Measurements from ENCODE around the gene GPR183. TPM values are rescaled to one million over a fixed set of nuclear protein-coding genes. Genes with fewer than 3 reads are reported as not detected.

GPR183 gene
- total RNA-seq, 2 donors from 2014 or later: 19.6 to 24.5 TPM

DNA sequence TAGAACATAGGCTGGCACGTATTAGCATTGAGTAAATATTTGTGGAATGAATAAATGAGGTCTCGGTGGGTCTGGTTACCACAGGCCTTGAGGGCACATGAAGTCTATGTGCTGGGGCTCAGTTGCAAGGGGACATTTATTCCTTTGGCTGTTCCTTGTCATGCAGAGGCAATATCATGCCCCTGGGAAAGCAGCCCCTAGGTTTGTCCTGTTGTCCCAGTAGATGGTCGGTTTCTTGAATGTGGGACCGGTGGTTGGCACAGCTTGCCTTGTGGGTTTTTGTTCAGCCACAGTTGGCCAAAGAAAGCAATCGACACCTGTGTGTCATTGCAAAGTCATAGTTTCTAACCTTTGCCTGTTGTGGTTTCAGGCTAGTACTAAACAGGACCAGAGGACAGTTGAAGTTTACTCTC, 24.7 kb upstream of the GPR183 start:
- no peak overlapping the region for H3K4me3 ChIP-seq
- DNase-seq (ENCODE audit: low spot score) (no peak), ATAC-seq (ENCODE audit: insufficient number of reproducible peaks, low FRiP score, low read depth) (no peak)
- no peaks in the 10 kb centered on the region for H3K27me3 ChIP-seq (replicated peaks; ENCODE audit: insufficient read depth)
- no peak overlapping the region for H3K27ac ChIP-seq
- H3K36me3 ChIP-seq: peaks cover 9% of the 10 kb centered on the region
- H3K9me3 ChIP-seq: no peaks in the 10 kb centered on the region
- TF ChIP-seq, protein P1, sequence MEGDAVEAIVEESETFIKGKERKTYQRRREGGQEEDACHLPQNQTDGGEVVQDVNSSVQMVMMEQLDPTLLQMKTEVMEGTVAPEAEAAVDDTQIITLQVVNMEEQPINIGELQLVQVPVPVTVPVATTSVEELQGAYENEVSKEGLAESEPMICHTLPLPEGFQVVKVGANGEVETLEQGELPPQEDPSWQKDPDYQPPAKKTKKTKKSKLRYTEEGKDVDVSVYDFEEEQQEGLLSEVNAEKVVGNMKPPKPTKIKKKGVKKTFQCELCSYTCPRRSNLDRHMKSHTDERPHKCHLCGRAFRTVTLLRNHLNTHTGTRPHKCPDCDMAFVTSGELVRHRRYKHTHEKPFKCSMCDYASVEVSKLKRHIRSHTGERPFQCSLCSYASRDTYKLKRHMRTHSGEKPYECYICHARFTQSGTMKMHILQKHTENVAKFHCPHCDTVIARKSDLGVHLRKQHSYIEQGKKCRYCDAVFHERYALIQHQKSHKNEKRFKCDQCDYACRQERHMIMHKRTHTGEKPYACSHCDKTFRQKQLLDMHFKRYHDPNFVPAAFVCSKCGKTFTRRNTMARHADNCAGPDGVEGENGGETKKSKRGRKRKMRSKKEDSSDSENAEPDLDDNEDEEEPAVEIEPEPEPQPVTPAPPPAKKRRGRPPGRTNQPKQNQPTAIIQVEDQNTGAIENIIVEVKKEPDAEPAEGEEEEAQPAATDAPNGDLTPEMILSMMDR (IDR thresholded peaks at IDR 0.05): no peak
- H3K4me1 ChIP-seq (ENCODE audit: control insufficient read depth in 1 of 2, low read depth in 2 of 2): no peaks in the 10 kb centered on the region

DNA sequence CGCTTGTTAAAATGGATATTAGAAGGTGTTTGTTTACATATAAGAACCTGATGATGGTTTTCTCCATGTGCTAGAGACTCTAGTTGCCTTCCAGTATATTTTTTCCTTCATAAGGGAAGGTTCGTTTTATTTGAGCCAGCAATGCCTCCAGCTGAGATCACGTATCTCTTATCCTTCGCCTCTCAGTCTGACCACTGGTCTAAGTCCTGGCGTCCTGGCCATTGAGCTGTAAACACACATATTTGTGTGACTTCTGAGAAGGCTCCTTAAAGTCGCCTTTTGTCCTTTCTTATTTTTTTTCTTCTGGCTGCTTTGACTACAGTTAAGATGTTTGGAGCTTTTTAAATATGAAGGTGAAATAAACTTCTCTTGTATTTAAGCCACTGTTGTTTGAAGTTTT, 23.7 kb upstream of the GPR183 start:
- ATAC-seq (ENCODE audit: insufficient number of reproducible peaks, low FRiP score, low read depth) (no peak), DNase-seq (ENCODE audit: low spot score) (no peak)
- Histone ChIP-seq H3K27me3 (replicated peaks; ENCODE audit: insufficient read depth) (no peaks in the 10 kb centered on the region), H3K27ac (no peak overlapping the region), H3K4me1 (ENCODE audit: control insufficient read depth in 1 of 2, low read depth in 2 of 2) (no peaks in the 10 kb centered on the region), H3K4me3 (no peak overlapping the region), H3K9me3 (no peaks in the 10 kb centered on the region), H3K36me3 (peaks cover 9% of the 10 kb centered on the region)
- TF ChIP-seq, protein P1 (IDR thresholded peaks at IDR 0.05): no peak

DNA sequence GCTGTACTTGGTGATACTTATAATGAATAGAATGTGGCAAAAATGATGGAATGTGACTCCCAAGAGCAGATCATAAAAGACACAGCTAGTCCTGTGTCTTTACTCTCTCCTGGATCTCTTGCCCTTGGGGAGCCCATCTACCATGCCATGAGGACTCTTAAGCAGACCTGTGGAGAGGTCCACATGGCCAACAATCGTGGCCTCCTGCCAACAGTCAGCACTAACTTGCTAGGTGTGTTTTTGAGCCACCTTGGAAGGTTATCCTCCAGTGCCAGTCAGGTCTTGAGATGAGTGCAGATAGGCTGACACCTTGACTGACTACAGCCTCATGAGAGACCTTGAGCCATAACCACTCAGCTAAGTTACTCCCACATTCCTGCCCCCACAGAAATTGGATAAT, 22.3 kb upstream of the GPR183 start:
- no peak overlapping the region for H3K27ac ChIP-seq
- H3K4me3 ChIP-seq: no peak overlapping the region
- TF ChIP-seq, protein P1 (IDR thresholded peaks at IDR 0.05): no peak
- ATAC-seq (ENCODE audit: insufficient number of reproducible peaks, low FRiP score, low read depth) (no peak), DNase-seq (ENCODE audit: low spot score) (no peak)
- no peaks in the 10 kb centered on the region for H3K4me1 ChIP-seq (ENCODE audit: control insufficient read depth in 1 of 2, low read depth in 2 of 2)
- no peaks in the 10 kb centered on the region for H3K27me3 ChIP-seq (replicated peaks; ENCODE audit: insufficient read depth)
- H3K36me3 ChIP-seq: peaks cover 9% of the 10 kb centered on the region
- H3K9me3 ChIP-seq: no peaks in the 10 kb centered on the region

DNA sequence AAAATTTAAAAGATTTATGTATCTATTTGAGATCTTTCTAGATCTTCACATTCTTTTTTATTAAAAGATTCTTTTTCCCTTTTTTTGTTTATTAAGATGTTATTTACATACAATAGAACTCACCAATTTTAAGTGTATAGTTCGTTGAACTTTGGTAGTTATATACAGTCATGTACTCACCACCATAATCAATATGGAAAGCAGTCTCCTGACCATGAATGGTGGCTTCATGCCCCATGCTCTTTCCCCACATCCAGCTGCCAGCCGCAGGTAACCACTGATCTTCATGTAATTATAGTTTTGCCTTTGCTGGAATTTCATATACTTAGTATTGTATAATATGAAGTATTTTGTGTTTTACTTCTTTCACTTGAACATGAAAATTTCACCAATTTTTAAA, 20.6 kb upstream of the GPR183 start:
- Histone ChIP-seq H3K27ac (no peak overlapping the region), H3K4me3 (no peak overlapping the region), H3K4me1 (ENCODE audit: control insufficient read depth in 1 of 2, low read depth in 2 of 2) (peaks cover under 1 to 3% of the 10 kb centered on the region in 2 donors), H3K36me3 (peaks cover 9% of the 10 kb centered on the region), H3K9me3 (no peaks in the 10 kb centered on the region), H3K27me3 (replicated peaks; ENCODE audit: insufficient read depth) (no peaks in the 10 kb centered on the region)
- TF ChIP-seq, protein P1 (IDR thresholded peaks at IDR 0.05): no peak
- no peak for ATAC-seq (ENCODE audit: insufficient number of reproducible peaks, low FRiP score, low read depth)
- DNase-seq (ENCODE audit: low spot score): no peak

DNA sequence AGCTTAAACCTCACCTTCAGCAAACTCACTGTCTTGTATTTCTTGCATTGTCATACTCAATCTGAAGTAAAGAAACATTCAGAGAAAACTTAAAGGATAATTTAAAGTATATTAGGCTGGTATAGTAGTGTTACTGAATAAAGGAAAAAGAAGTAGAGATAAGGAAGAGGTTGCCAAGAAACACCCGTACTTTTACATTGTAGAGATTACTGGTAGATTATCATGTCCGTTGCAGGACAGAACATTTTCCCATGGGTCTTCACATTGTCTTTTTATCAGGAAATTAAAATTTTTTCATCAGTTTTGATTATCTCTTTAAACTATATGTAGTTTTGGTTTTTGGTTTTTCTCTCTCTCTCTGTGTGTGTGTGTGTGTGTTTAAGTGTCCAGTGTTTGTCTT, 19.9 kb upstream of the GPR183 start:
- ATAC-seq (ENCODE audit: insufficient number of reproducible peaks, low FRiP score, low read depth) (no peak), DNase-seq (ENCODE audit: low spot score) (no peak)
- Histone ChIP-seq H3K4me3 (no peak overlapping the region), H3K36me3 (peaks cover 9% of the 10 kb centered on the region), H3K27me3 (replicated peaks; ENCODE audit: insufficient read depth) (no peaks in the 10 kb centered on the region), H3K4me1 (ENCODE audit: control insufficient read depth in 1 of 2, low read depth in 2 of 2) (peaks cover 7 to 9% of the 10 kb centered on the region in 2 donors), H3K9me3 (no peaks in the 10 kb centered on the region), H3K27ac (no peak overlapping the region)
- TF ChIP-seq, protein P1 (IDR thresholded peaks at IDR 0.05): no peak

Data from thoracic aorta (tissue), 2 donors.